Astrocyte (in vitro differentiated cells and primary cell): ENCODE results near the gene BCL2. TPM values are rescaled to one million over a fixed set of nuclear protein-coding genes. Genes with fewer than 3 reads are reported as not detected.

ENCODE experiments used
- DNase-seq: peaks from one replicate; pipeline ENCODE4 v3.0.0-alpha.2; 2010; ENCODE audit warnings: low read depth
- FAIRE-seq: peaks from 2 replicates; lab custom pipeline; 2011; peaks lifted over from hg19 to GRCh38; lab: Jason Lieb, UNC
- H2AFZ ChIP-seq: 2 replicates; pipeline ENCODE4 v1.6.0; 2012; ENCODE audit warnings: low read depth, low read length, inconsistent platforms
- H3K27ac ChIP-seq: 2 replicates; pipeline ENCODE4 v1.5.1; 2011; ENCODE audit warnings: low read depth, low read length, inconsistent platforms
- H3K27me3 ChIP-seq: 2 replicates; pipeline ENCODE4 v1.6.0; 2011; ENCODE audit warnings: low read length, inconsistent platforms; ENCODE audit not compliant: insufficient read depth
- H3K36me3 ChIP-seq: 2 replicates; pipeline ENCODE4 v1.5.1; 2011; ENCODE audit warnings: low read length, inconsistent platforms; ENCODE audit not compliant: insufficient read depth
- H3K4me1 ChIP-seq: 2 replicates; pipeline ENCODE4 v1.5.1; 2011; ENCODE audit warnings: low read length, inconsistent platforms; ENCODE audit not compliant: insufficient read depth
- H3K4me2 ChIP-seq: 2 replicates; pipeline ENCODE4 v1.6.0; 2012; ENCODE audit warnings: low read length, inconsistent platforms
- H3K4me3 ChIP-seq: 2 replicates; pipeline ENCODE4 v1.5.1; 2011; ENCODE audit warnings: low read depth, mild to moderate bottlenecking, low read length, inconsistent platforms; ENCODE audit not compliant: insufficient read depth
- H3K79me2 ChIP-seq: 2 replicates; pipeline ENCODE4 v1.6.0; 2012; ENCODE audit warnings: mild to moderate bottlenecking, low read length, inconsistent platforms; ENCODE audit not compliant: insufficient read depth
- H3K9ac ChIP-seq: 2 replicates; pipeline ENCODE4 v1.6.0; 2012; ENCODE audit warnings: mild to moderate bottlenecking, low read length, inconsistent platforms
- H3K9me3 ChIP-seq: 2 replicates; pipeline ENCODE4 v1.5.1; 2012; ENCODE audit warnings: low read depth, mild to moderate bottlenecking, low read length, inconsistent platforms; ENCODE audit not compliant: insufficient read depth
- H4K20me1 ChIP-seq: 2 replicates; pipeline ENCODE4 v1.6.0; 2012; ENCODE audit warnings: low read length, inconsistent platforms; ENCODE audit not compliant: insufficient read depth
- H3K27ac Mint-ChIP-seq: one replicate; pipeline ENCODE4 v1.8.0; 2021; ENCODE audit warnings: mild to moderate bottlenecking, mixed read lengths; ENCODE audit not compliant: unreplicated experiment
- H3K27me3 Mint-ChIP-seq: one replicate; pipeline ENCODE4 v1.8.0; 2021; ENCODE audit warnings: low read depth, mixed read lengths; ENCODE audit not compliant: unreplicated experiment
- H3K36me3 Mint-ChIP-seq: one replicate; pipeline ENCODE4 v1.8.0; 2021; ENCODE audit warnings: low read depth, mixed read lengths; ENCODE audit not compliant: unreplicated experiment
- H3K4me1 Mint-ChIP-seq: one replicate; pipeline ENCODE4 v1.8.0; 2021; ENCODE audit warnings: low read depth, mixed read lengths; ENCODE audit not compliant: unreplicated experiment
- H3K4me3 Mint-ChIP-seq: one replicate; pipeline ENCODE4 v1.8.0; 2021; ENCODE audit warnings: mild to moderate bottlenecking, moderate library complexity, mixed read lengths; ENCODE audit not compliant: unreplicated experiment
- H3K9me3 Mint-ChIP-seq: one replicate; pipeline ENCODE4 v1.8.0; 2021; ENCODE audit warnings: mild to moderate bottlenecking, mixed read lengths; ENCODE audit not compliant: unreplicated experiment
- EZH2 ChIP-seq: IDR thresholded peaks from 2 replicates; pipeline ENCODE4 v1.6.1; 2012; ENCODE audit warnings: mild to moderate bottlenecking, low read length, inconsistent platforms; ENCODE audit not compliant: insufficient read depth
- total RNA-seq: library from RNA; stranded (reverse); gene quantifications from 2 replicates; pipeline ENCODE4 v1.2.1, GENCODE V29; 2021
- TF ChIP-seq, protein P1 (sequence below): IDR thresholded peaks from 2 replicates; pipeline ENCODE4 v1.5.1; 2011; ENCODE audit warnings: low read depth, mild to moderate bottlenecking, inconsistent platforms, low read length, moderate library complexity; ENCODE audit not compliant: insufficient read depth

Gene BCL2
- total RNA-seq, 1 donor from 2014 or later, result 1.7 TPM

DNA sequence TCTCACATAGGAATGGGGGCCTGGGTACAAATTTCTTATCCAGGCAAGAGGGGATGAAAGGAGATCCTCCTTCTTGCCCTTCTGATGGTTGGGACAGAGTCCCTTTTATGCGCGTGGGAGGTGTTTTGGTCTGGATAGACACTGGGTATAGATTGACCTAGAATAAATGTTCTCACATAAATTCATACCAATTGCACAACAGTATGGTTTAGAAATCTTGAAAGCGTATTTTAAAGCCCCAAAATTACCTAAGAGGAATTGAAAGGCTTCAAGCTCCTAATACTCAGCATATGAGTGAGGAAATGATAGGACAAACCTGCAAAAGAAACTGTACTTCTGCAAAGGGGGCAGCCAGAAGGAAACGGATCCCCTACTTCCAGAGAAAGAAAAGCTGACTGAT is 2.6 kb upstream of the BCL2 start:
- H3K4me1 Mint-ChIP-seq, result peaks cover 11% of the 10 kb centered on the region
- FAIRE-seq (no peak), DNase-seq (no peak)
- Histone ChIP-seq H3K79me2 (no peaks in the 10 kb centered on the region), H3K9me3 (no peaks in the 10 kb centered on the region), H3K4me2 (no peak overlapping the region), H3K36me3 (no peaks in the 10 kb centered on the region), H3K27me3 (peaks cover 10% of the 10 kb centered on the region), H3K9ac (no peak overlapping the region), H3K4me3 (no peak overlapping the region), H3K27ac (no peak overlapping the region), H2AFZ (no peak overlapping the region), H4K20me1 (no peaks in the 10 kb centered on the region), H3K4me1 (peaks cover 16% of the 10 kb centered on the region)
- H3K9me3 Mint-ChIP-seq, result no peaks in the 10 kb centered on the region
- TF ChIP-seq, protein P1, sequence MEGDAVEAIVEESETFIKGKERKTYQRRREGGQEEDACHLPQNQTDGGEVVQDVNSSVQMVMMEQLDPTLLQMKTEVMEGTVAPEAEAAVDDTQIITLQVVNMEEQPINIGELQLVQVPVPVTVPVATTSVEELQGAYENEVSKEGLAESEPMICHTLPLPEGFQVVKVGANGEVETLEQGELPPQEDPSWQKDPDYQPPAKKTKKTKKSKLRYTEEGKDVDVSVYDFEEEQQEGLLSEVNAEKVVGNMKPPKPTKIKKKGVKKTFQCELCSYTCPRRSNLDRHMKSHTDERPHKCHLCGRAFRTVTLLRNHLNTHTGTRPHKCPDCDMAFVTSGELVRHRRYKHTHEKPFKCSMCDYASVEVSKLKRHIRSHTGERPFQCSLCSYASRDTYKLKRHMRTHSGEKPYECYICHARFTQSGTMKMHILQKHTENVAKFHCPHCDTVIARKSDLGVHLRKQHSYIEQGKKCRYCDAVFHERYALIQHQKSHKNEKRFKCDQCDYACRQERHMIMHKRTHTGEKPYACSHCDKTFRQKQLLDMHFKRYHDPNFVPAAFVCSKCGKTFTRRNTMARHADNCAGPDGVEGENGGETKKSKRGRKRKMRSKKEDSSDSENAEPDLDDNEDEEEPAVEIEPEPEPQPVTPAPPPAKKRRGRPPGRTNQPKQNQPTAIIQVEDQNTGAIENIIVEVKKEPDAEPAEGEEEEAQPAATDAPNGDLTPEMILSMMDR, result no peak
- TF ChIP-seq EZH2, result no peak
- peaks cover 19% of the 10 kb centered on the region for H3K27me3 Mint-ChIP-seq
- H3K36me3 Mint-ChIP-seq, result peaks cover 3% of the 10 kb centered on the region
- H3K4me3 Mint-ChIP-seq, result no peak overlapping the region
- no peak overlapping the region for H3K27ac Mint-ChIP-seq

DNA sequence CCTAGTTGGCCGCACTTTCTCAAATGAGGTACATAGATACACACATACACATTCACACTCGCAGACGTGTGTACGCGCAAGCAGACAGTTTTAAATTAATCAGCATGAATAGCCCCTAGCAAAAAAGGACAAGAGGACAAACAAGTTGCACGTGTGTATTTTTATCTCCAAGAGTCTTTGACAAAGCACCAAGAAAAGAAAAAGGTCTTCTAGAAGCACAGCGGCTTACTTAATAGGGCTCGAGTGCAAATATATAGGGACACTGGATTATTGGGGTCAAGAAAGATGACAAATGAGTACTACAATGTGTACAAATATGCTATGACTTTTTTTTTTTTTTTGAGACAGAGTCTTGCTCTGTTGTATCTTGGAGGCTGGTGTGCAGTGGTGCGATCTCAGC is 1.7 kb upstream of the BCL2 start:
- Histone ChIP-seq H4K20me1 (no peaks in the 10 kb centered on the region), H3K79me2 (no peaks in the 10 kb centered on the region), H3K4me1 (peaks cover 16% of the 10 kb centered on the region), H3K9me3 (no peaks in the 10 kb centered on the region), H3K4me2 (peak overlapping the region; percentile 92), H3K27me3 (peaks cover 10% of the 10 kb centered on the region), H3K27ac (no peak overlapping the region), H3K36me3 (no peaks in the 10 kb centered on the region), H2AFZ (peak overlapping the region; percentile 84), H3K9ac (peak overlapping the region; percentile 83), H3K4me3 (no peak overlapping the region)
- peak overlapping the region; percentile 87 for H3K4me3 Mint-ChIP-seq
- peaks cover 19% of the 10 kb centered on the region for H3K27me3 Mint-ChIP-seq
- H3K36me3 Mint-ChIP-seq, result peaks cover 3% of the 10 kb centered on the region
- no peak for TF ChIP-seq EZH2
- TF ChIP-seq, protein P1, result no peak
- FAIRE-seq, result no peak
- no peaks in the 10 kb centered on the region for H3K9me3 Mint-ChIP-seq
- no peak for DNase-seq
- no peak overlapping the region for H3K27ac Mint-ChIP-seq
- peaks cover 11% of the 10 kb centered on the region for H3K4me1 Mint-ChIP-seq

- peak overlapping the region; percentile 57 for H3K4me3 ChIP-seq
- peaks cover 3% of the 10 kb centered on the region for H3K36me3 Mint-ChIP-seq
- H3K27ac Mint-ChIP-seq, result no peak overlapping the region
- no peaks in the 10 kb centered on the region for H4K20me1 ChIP-seq
- TF ChIP-seq, protein P1, result no peak
- no peak for TF ChIP-seq EZH2
- H3K4me1 Mint-ChIP-seq, result peaks cover 11% of the 10 kb centered on the region
- peaks cover 10% of the 10 kb centered on the region for H3K27me3 ChIP-seq
- H3K9me3 Mint-ChIP-seq, result no peaks in the 10 kb centered on the region
- no peaks in the 10 kb centered on the region for H3K36me3 ChIP-seq
- H3K9ac ChIP-seq, result peak overlapping the region; percentile 83
- peak overlapping the region; percentile 87 for H3K4me3 Mint-ChIP-seq
- FAIRE-seq (no peak), DNase-seq (no peak)
- peaks cover 19% of the 10 kb centered on the region for H3K27me3 Mint-ChIP-seq
- H3K27ac ChIP-seq, result no peak overlapping the region
- H3K9me3 ChIP-seq, result no peaks in the 10 kb centered on the region
- no peaks in the 10 kb centered on the region for H3K79me2 ChIP-seq
- peak overlapping the region; percentile 84 for H2AFZ ChIP-seq
- peaks cover 16% of the 10 kb centered on the region for H3K4me1 ChIP-seq
- H3K4me2 ChIP-seq, result peak overlapping the region; percentile 92
These were observed 1.4 kb upstream of the BCL2 start for GRCh38 chr18:63320975-63321265.
